Breast epithelium (tissue), 3 donors: ENCODE measurements around the gene LPCAT2.

Experiments used
- POLR2AphosphoS5 ChIP-seq, 3 donors: sonication (generic); formaldehyde crosslinking; IDR thresholded peaks; one replicate each; pipeline ENCODE4 v1.6.1; 2017; ENCODE audit warnings: antibody characterized with exemption in 3 of 3
- TF ChIP-seq, protein P1 (sequence below), 3 donors: fragments of 450-650 bp; IDR thresholded peaks; one replicate each; pipeline ENCODE4 v1.5.1; 2016 to 2017; ENCODE audit warnings: antibody characterized with exemption in 3 of 3, mild to moderate bottlenecking in 3 of 3, moderate library complexity in 3 of 3

DNA sequence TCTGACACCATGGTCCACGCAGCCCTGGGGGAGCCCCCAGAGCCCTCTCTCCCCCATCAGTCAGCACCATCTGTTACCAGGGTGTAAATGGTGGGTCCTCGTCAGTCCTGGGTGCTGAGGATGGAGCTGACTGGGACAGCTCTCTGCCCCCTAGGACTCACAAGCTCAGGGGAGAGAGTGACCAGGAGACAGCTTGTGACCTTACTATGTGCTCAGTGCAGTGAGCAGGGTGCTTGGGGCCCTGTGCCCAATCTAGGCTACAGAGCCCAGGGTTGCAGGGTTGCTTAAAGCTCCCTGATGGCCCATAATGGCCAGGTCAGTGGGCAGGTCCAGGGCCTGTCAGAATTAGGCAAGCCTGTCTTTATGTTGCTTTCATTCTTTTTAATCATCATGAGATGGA, 18.6 kb upstream of the LPCAT2 start:
- TF ChIP-seq, protein P1, sequence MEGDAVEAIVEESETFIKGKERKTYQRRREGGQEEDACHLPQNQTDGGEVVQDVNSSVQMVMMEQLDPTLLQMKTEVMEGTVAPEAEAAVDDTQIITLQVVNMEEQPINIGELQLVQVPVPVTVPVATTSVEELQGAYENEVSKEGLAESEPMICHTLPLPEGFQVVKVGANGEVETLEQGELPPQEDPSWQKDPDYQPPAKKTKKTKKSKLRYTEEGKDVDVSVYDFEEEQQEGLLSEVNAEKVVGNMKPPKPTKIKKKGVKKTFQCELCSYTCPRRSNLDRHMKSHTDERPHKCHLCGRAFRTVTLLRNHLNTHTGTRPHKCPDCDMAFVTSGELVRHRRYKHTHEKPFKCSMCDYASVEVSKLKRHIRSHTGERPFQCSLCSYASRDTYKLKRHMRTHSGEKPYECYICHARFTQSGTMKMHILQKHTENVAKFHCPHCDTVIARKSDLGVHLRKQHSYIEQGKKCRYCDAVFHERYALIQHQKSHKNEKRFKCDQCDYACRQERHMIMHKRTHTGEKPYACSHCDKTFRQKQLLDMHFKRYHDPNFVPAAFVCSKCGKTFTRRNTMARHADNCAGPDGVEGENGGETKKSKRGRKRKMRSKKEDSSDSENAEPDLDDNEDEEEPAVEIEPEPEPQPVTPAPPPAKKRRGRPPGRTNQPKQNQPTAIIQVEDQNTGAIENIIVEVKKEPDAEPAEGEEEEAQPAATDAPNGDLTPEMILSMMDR (IDR thresholded peaks at IDR 0.05), result no peak
- TF ChIP-seq POLR2AphosphoS5 (IDR thresholded peaks at IDR 0.05), result no peak
